Esophagus muscularis mucosa (tissue), 4 donors: ENCODE data around the gene STON1.

Experiments
- EP300 ChIP-seq: sonication (generic); formaldehyde crosslinking; IDR thresholded peaks from one replicate; pipeline ENCODE4 v1.6.1; 2017; ENCODE audit warnings: antibody characterized with exemption
- POLR2A ChIP-seq: fragments of 450-650 bp; IDR thresholded peaks from one replicate; pipeline ENCODE4 v1.6.1; 2017; ENCODE audit warnings: antibody characterized with exemption, moderate library complexity, mild to moderate bottlenecking, low read depth
- POLR2AphosphoS5 ChIP-seq, 2 donors: sonication (generic); formaldehyde crosslinking; IDR thresholded peaks; one replicate each; pipeline ENCODE4 v1.6.1; 2017; ENCODE audit warnings: antibody characterized with exemption in 2 of 2
- TF ChIP-seq, protein P1 (sequence below), 3 experiments: fragments of 200-600 bp in 2 of 3; fragments of 450-650 bp in 1 of 3; sonication (generic) in 2 of 3; IDR thresholded peaks; one replicate each; pipeline ENCODE4 v1.5.1; 2017 to 2019; ENCODE audit warnings: antibody characterized with exemption in 3 of 3, mild to moderate bottlenecking in 2 of 3, moderate library complexity in 1 of 3

DNA sequence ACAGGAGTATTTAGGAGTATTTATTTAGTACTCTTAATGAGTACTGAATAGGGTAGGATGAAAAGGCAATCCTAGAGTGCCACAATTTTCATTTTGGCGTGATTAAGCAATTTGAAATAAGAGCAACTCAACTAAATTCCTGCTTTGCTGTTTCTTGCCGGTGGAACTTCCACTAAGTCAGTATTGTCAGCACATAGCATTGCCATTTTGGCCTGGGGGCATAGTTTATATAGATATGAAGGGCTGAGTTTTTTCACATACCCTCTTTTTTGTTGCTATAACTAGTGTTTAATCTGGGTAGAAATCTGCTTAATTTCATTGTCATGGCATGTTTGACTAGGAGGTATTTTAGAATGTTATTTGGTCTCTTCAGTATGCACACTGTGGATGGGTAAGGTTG, 89.6 kb downstream of the STON1 start:
- TF ChIP-seq, protein P1, sequence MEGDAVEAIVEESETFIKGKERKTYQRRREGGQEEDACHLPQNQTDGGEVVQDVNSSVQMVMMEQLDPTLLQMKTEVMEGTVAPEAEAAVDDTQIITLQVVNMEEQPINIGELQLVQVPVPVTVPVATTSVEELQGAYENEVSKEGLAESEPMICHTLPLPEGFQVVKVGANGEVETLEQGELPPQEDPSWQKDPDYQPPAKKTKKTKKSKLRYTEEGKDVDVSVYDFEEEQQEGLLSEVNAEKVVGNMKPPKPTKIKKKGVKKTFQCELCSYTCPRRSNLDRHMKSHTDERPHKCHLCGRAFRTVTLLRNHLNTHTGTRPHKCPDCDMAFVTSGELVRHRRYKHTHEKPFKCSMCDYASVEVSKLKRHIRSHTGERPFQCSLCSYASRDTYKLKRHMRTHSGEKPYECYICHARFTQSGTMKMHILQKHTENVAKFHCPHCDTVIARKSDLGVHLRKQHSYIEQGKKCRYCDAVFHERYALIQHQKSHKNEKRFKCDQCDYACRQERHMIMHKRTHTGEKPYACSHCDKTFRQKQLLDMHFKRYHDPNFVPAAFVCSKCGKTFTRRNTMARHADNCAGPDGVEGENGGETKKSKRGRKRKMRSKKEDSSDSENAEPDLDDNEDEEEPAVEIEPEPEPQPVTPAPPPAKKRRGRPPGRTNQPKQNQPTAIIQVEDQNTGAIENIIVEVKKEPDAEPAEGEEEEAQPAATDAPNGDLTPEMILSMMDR (IDR thresholded peaks at IDR 0.05): no peak
- TF ChIP-seq POLR2A (no peak), EP300 (no peak), POLR2AphosphoS5 (IDR thresholded peaks at IDR 0.05) (no peak)
